ENCODE data around the gene CTTNBP2.

DNA sequence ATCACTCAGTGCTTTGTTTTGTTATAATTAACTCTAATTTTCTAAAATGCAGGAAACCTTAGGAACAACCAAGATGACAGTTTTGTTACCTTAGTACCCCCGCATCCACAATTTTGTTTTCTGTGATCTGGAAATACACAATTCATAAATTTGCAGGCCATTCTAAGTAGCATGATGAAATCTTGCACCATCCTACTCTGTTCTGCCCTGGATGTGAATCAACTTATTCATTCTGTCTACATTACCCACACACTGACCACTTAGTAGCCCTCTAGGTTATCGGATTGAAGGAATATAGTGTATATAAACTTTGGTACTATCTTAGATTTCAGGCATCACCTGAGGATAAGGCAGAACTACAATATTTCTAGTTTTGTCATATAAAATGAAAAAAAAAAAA lies 155.9 kb downstream of the CTTNBP2 start:
- no peak for TF ChIP-seq POLR2A (IDR thresholded peaks at IDR 0.05)
- TF ChIP-seq, protein P1, sequence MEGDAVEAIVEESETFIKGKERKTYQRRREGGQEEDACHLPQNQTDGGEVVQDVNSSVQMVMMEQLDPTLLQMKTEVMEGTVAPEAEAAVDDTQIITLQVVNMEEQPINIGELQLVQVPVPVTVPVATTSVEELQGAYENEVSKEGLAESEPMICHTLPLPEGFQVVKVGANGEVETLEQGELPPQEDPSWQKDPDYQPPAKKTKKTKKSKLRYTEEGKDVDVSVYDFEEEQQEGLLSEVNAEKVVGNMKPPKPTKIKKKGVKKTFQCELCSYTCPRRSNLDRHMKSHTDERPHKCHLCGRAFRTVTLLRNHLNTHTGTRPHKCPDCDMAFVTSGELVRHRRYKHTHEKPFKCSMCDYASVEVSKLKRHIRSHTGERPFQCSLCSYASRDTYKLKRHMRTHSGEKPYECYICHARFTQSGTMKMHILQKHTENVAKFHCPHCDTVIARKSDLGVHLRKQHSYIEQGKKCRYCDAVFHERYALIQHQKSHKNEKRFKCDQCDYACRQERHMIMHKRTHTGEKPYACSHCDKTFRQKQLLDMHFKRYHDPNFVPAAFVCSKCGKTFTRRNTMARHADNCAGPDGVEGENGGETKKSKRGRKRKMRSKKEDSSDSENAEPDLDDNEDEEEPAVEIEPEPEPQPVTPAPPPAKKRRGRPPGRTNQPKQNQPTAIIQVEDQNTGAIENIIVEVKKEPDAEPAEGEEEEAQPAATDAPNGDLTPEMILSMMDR (IDR thresholded peaks at IDR 0.05), result no peak

Measured in adrenal gland (tissue), 5 donors.